LNCAP (cell line): ENCODE data around the gene CDHR2.

Source experiments
- TF ChIP-seq, protein P1 (sequence below): fragments of 450-650 bp; IDR thresholded peaks from 2 replicates; pipeline ENCODE4 v1.5.1; 2017; ENCODE audit warnings: mild to moderate bottlenecking

Gene CDHR2

DNA sequence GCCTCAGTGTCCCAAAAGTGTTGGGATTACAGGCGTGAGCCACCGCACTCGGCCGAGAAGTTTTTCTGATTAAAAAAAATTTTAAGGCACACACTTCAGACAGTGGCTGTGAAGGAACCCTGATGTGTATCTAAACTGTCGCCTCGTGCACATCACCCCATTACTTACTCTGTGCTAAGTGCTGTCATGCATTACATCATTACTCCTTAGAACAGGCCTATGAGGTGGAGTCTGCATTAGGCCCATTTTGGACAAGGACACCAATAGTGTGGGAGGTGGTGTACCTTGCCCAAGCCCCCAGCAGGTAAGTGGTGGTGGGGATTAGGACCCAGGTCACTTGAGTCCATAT lies 3.8 kb upstream of the CDHR2 start:
- TF ChIP-seq, protein P1, sequence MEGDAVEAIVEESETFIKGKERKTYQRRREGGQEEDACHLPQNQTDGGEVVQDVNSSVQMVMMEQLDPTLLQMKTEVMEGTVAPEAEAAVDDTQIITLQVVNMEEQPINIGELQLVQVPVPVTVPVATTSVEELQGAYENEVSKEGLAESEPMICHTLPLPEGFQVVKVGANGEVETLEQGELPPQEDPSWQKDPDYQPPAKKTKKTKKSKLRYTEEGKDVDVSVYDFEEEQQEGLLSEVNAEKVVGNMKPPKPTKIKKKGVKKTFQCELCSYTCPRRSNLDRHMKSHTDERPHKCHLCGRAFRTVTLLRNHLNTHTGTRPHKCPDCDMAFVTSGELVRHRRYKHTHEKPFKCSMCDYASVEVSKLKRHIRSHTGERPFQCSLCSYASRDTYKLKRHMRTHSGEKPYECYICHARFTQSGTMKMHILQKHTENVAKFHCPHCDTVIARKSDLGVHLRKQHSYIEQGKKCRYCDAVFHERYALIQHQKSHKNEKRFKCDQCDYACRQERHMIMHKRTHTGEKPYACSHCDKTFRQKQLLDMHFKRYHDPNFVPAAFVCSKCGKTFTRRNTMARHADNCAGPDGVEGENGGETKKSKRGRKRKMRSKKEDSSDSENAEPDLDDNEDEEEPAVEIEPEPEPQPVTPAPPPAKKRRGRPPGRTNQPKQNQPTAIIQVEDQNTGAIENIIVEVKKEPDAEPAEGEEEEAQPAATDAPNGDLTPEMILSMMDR: no peak

DNA sequence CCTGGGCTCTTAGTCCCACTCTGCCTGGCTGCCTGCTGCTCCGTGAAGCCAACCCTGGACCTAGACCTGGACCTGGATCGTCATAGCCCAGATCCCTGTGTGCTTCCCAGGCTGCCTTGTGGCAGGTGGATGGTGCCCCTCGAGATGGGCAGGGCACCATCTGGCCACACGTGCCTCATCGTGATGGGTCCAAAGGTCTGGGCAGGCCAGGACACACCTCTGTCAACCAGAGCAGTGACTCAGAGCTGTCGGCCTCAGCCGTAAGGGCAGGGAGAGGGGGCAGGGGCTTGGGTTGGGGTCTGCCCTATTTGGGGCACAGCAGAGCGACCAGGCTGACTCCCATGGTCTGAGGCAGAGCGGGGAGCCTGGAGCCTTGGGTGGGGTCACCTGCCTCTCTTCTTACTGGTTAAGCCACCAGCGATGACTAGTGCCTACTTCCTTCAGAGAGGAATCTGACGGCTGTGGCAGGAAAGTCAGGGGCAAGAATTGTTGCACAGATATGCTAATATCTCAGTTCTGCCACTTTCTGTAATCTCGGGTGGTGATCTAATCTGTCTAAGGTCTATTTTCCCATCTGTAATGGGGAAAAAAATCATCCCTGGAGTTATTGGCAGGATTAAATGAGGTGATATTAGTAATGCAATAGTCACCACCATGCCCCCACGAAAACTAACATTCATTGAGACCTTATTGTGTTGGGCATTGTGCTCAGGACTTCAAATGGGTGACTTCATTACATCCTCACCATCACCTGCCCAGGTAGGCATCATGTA lies 3.2 kb upstream of the CDHR2 start:
- TF ChIP-seq, protein P1: no peak

DNA sequence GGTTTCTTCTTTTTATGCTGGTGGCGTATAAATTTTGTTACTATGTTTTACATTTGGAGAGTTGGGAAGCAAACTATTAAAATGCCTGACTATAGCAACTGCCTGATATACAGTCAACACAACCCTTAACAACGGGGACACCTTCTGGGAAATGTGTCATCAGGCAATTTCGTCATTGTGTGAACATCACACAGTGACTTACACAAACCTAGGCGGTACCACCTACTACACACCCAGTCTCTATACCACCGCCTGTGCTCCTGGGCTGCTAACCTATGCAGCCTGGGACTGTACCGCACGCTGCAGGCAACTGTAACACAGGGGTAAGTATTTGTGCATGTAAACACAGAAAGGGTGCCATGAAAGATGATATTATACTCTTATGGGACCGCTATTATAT lies 1.3 kb upstream of the CDHR2 start:
- TF ChIP-seq, protein P1: no peak

DNA sequence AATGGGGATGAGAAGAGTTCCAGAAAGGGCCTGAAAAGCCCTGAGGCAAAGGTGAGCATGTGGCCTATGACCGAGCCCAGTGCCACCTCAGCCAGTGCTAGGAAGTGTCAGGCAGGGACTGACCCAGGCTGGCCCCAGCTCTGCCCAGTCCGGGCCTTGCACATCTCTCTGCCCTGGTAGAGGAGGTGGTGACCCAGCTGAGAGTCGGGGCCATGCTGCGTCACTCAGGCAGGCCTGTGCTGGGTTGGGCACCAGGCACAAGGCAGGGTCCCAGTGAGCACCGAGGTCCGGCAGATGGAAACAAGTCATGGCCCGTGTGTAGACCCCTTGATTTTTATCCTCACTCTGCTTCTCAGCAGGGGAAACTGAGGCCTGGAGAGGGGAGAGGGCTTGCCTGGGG lies 729 bp downstream of the CDHR2 start:
- TF ChIP-seq, protein P1: no peak

DNA sequence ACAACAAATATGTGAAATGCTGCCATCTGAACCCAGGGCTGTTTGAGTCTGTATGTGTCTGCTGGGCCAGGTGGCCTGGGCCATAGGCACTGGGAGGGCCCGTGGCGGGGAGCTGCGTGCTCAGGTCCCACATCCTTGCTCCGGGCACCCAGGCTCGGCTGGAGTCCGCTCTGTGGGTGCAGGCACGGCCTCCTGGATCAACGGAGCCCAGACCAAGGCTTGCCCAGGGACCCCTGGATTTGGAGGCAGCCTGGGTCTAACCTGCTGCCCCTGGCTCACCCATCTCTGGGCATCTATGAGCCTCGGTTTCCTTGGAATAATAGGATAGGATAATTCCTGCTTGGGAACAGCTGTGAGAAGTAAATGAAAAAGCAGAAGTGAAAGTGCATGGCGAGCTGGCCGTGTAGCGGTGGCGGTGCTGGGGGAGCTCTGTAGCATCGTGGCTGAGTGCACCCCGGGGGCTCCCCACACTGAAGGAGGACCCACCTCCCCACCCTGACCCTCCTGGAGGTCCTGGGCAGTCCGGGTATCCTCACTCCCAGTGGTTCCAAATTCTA lies 1.2 kb downstream of the CDHR2 start:
- TF ChIP-seq, protein P1: no peak

DNA sequence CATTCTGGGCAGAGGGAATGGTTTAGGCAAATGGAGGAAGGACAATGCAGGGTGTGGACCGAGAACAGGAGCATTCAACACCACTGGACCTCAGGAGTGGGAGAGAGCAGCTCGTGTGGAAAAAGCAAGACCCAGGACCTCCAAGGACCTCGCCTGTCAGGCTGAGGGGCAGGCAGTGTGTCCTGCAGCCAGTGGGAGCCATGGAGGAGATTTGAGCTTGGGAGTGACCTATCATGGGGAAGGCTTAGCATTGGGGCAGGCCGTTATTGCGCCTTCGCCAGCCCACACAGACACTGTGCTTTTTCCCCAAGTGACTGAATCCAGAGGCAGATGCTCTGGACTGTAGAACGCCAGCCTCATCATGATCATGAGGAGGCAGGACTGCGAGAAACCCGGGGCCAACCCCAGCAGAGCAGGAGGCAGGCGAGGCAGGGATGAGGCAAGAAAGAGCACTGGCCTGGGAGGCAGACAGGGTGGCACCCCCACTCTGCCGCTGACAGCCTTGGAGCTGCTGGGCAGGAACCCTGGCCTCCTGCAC lies 3.3 kb downstream of the CDHR2 start:
- TF ChIP-seq, protein P1: no peak

DNA sequence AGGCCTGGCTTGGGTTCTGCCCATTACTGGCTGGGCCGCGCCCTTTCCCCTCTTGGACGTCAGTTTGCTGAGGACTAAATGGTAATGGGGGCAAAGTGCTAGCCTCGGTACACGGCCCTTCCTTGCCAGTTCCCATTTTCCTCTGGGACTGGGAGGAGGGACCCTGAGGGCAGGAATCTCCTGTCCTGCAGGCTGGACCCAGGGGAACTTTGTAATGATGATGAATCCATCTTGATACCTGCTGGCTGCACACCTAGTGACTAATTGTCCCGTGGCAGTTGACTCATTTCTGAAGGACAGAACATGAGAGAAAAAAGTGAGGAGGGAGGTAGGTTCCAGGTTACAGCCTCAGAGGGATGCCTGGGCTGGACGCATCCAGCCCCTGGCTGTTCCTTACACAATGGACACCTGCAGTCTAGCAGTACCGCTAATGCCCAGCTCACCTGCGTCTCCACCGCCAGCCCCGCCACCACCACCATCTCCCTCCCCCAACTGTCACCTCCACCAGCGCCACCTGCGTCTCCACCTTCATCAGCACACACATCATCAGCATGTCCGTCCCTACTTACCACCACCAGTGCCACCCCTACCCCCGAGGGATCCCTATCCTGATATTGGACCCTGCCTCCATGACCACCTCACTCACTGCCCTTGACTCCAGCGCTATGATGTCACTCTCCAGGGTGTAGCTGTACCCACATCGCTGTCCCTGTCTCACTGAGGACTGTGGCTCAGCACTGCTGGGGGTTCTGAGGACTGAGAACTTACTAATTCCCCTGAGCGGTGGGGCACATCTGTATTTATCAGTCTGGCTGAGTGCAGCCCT lies 4.3 kb downstream of the CDHR2 start:
- TF ChIP-seq, protein P1: no peak
